ENCODE data around the gene MED16.
"Not testable (repeated sequence)": the region's sequence is repeated elsewhere in the genome, so short reads cannot be mapped to it uniquely, and the experiment has no call there.

DNA sequence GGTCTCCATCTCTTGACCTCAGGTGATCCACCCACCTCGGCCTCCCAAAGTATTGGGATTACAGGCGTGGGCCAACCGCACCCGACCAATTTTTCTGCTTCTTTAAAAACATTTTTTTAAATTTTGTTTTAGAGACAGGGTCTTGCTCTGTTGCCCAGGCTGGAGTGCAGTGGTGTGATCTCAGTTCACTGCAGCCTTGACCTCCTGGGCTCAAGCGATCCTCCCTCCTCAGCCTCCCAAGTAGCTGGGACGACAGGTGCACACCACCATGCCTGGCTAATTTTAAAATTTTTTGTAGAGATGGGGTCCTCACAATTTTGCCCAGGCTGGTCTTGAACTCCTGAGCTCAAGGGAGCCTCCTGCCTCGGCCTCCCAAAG is 50.2 kb downstream of the MED16 start:
- TF ChIP-seq CTCF (conservative IDR thresholded peaks at IDR 0.05; ENCODE audit: low read depth, low read length); EZH2 (IDR thresholded peaks at IDR 0.05; ENCODE audit: borderline replicate concordance, low read depth, low read length, poor library complexity, severe bottlenecking): not testable (repeated sequence)
